Right renal cortex interstitium (tissue), 3 donors: ENCODE results near the gene TRAF2. TPM values are rescaled to one million over a fixed set of nuclear protein-coding genes. Genes with fewer than 3 reads are reported as not detected.
A peak's percentile ranks its signal among the peaks of the same experiment; 100 is the strongest.

Experiments
- DNase-seq, 3 donors: peaks; one replicate each; pipeline ENCODE4 v3.0.0-alpha.2; 2013; ENCODE audit warnings: low read depth in 3 of 3, low spot score in 2 of 3
- polyA plus RNA-seq, 3 donors: library from polyadenylated mRNA; unstranded; fragments of 120-200 nt; gene quantifications; one replicate each; pipeline ENCODE4 v1.2.1, GENCODE V29; 2013; ENCODE audit not compliant: insufficient read length in 3 of 3

Gene TRAF2
- polyA plus RNA-seq, 3 donors, result 10.1 to 14.0 (median 10.1) TPM

GRCh38 chr9:136847088-136847825 lies 39.1 kb upstream of the TRAF2 start:
- DNase-seq, result no peak

- DNase-seq, result no peak
These were observed 38.4 kb upstream of the TRAF2 start for GRCh38 chr9:136847826-136848392.

GRCh38 chr9:136848393-136849037 lies 37.8 kb upstream of the TRAF2 start:
- no peak for DNase-seq

- peak; percentile 92 to 96 (median 95) for DNase-seq
These were observed 37.0 kb upstream of the TRAF2 start, which contains the start of gene PHPT1 for GRCh38 chr9:136849038-136849959. Gene PHPT1, plus strand, starts transcription at chr9:136849409. Its CDS starts 22 bp downstream, at chr9:136849431.

GRCh38 chr9:136849960-136850865 lies 36.1 kb upstream of the TRAF2 start:
- DNase-seq, result no peak

GRCh38 chr9:136850866-136851775 lies 35.2 kb upstream of the TRAF2 start:
- DNase-seq, result no peak

- DNase-seq, result no peak
These were observed 34.2 kb upstream of the TRAF2 start, which contains the start of gene MAMDC4 for GRCh38 chr9:136851941-136852663. Gene MAMDC4, plus strand, starts transcription at chr9:136852346. Its CDS starts 71 bp downstream, at chr9:136852417.

- no peak for DNase-seq
These were observed 33.4 kb upstream of the TRAF2 start for GRCh38 chr9:136852664-136853595.

- DNase-seq, result no peak
These were observed 32.7 kb upstream of the TRAF2 start for GRCh38 chr9:136853596-136854112.

GRCh38 chr9:136854113-136854841 lies 32.0 kb upstream of the TRAF2 start:
- no peak for DNase-seq

GRCh38 chr9:136854842-136855460 lies 31.4 kb upstream of the TRAF2 start:
- DNase-seq, result no peak

- no peak for DNase-seq
These were observed 30.7 kb upstream of the TRAF2 start for GRCh38 chr9:136855461-136856078.

GRCh38 chr9:136856079-136856476 lies 30.2 kb upstream of the TRAF2 start:
- no peak for DNase-seq

GRCh38 chr9:136856541-136857141 lies 29.7 kb upstream of the TRAF2 start:
- no peak for DNase-seq

GRCh38 chr9:136857166-136857565 lies 29.1 kb upstream of the TRAF2 start:
- DNase-seq, result no peak
